HG03460 (cell line): Measurements from ENCODE around the gene TSNAX.

Source experiments
- ATAC-seq: cut with Tn5 transposase; IDR thresholded peaks from one replicate; pipeline ENCODE4 v1.9.1; 2021; ENCODE audit not compliant: unreplicated experiment

Gene TSNAX

GRCh38 chr1:231518485-231519034 lies 9.9 kb upstream of the TSNAX start:
- no peak for ATAC-seq

- ATAC-seq = no peak
Measured at GRCh38 chr1:231519166-231519565, 9.3 kb upstream of the TSNAX start.

GRCh38 chr1:231522038-231522437 lies 6.4 kb upstream of the TSNAX start:
- ATAC-seq = no peak

- ATAC-seq = no peak
Measured at GRCh38 chr1:231522931-231523642, 5.4 kb upstream of the TSNAX start.

- no peak for ATAC-seq
Measured at GRCh38 chr1:231523816-231524215, 4.7 kb upstream of the TSNAX start.

GRCh38 chr1:231526536-231526935 lies 1.9 kb upstream of the TSNAX start:
- ATAC-seq = no peak

- ATAC-seq = peak; percentile 13
Measured at GRCh38 chr1:231527586-231528171, 790 bp upstream of the TSNAX start.

- ATAC-seq = no peak
Measured at GRCh38 chr1:231533240-231533639, 4.8 kb downstream of the TSNAX start.

GRCh38 chr1:231534703-231535159 lies 6.3 kb downstream of the TSNAX start:
- no peak for ATAC-seq

GRCh38 chr1:231536099-231536498 lies 7.6 kb downstream of the TSNAX start:
- ATAC-seq = no peak

- ATAC-seq = no peak
Measured at GRCh38 chr1:231540847-231541246, 12.4 kb downstream of the TSNAX start.

GRCh38 chr1:231541842-231542241 lies 13.4 kb downstream of the TSNAX start:
- ATAC-seq = no peak

- ATAC-seq = no peak
Measured at GRCh38 chr1:231544943-231545592, 16.6 kb downstream of the TSNAX start.

- ATAC-seq = no peak
Measured at GRCh38 chr1:231546693-231547092, 18.2 kb downstream of the TSNAX start.

- no peak for ATAC-seq
Measured at GRCh38 chr1:231549733-231550447, 21.4 kb downstream of the TSNAX start.

GRCh38 chr1:231550448-231550781 lies 21.9 kb downstream of the TSNAX start:
- no peak for ATAC-seq

GRCh38 chr1:231553320-231553719 lies 24.9 kb downstream of the TSNAX start:
- no peak for ATAC-seq

GRCh38 chr1:231554969-231555368 lies 26.5 kb downstream of the TSNAX start:
- no peak for ATAC-seq

- ATAC-seq = no peak
Measured at GRCh38 chr1:231557411-231557810, 28.9 kb downstream of the TSNAX start.

GRCh38 chr1:231557898-231558707 lies 29.6 kb downstream of the TSNAX start:
- no peak for ATAC-seq
